ENCODE measurements around the gene MAGEA9.

DNA sequence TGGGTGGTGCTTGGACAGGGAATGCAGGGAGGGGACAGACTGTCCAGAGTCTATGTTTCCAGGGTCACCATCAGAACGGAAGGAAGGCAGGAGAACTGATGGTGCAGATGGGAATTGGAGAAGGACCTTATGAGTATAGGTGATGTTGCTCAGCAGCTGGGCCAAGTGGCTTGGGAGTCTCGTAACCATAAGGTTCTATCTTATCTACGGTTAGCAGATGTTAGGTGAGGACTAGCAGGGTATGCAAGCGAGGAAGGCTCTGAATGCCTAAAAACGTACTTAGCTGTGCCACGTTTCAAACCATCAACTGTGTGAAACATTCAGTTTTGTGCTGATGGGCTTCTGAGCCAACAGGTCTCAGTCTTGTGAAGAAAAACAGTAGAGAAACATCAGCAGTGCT lies 22.4 kb downstream of the MAGEA9 start:
- TF ChIP-seq, protein P1, sequence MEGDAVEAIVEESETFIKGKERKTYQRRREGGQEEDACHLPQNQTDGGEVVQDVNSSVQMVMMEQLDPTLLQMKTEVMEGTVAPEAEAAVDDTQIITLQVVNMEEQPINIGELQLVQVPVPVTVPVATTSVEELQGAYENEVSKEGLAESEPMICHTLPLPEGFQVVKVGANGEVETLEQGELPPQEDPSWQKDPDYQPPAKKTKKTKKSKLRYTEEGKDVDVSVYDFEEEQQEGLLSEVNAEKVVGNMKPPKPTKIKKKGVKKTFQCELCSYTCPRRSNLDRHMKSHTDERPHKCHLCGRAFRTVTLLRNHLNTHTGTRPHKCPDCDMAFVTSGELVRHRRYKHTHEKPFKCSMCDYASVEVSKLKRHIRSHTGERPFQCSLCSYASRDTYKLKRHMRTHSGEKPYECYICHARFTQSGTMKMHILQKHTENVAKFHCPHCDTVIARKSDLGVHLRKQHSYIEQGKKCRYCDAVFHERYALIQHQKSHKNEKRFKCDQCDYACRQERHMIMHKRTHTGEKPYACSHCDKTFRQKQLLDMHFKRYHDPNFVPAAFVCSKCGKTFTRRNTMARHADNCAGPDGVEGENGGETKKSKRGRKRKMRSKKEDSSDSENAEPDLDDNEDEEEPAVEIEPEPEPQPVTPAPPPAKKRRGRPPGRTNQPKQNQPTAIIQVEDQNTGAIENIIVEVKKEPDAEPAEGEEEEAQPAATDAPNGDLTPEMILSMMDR (IDR thresholded peaks at IDR 0.05), result no peak
- TF ChIP-seq POLR2A (IDR thresholded peaks at IDR 0.05) (no peak), EP300 (IDR thresholded peaks at IDR 0.05) (no peak)

All from tibial nerve (tissue), 4 donors.